Measurements from ENCODE around the gene NAT14.

The NAT14 gene

DNA sequence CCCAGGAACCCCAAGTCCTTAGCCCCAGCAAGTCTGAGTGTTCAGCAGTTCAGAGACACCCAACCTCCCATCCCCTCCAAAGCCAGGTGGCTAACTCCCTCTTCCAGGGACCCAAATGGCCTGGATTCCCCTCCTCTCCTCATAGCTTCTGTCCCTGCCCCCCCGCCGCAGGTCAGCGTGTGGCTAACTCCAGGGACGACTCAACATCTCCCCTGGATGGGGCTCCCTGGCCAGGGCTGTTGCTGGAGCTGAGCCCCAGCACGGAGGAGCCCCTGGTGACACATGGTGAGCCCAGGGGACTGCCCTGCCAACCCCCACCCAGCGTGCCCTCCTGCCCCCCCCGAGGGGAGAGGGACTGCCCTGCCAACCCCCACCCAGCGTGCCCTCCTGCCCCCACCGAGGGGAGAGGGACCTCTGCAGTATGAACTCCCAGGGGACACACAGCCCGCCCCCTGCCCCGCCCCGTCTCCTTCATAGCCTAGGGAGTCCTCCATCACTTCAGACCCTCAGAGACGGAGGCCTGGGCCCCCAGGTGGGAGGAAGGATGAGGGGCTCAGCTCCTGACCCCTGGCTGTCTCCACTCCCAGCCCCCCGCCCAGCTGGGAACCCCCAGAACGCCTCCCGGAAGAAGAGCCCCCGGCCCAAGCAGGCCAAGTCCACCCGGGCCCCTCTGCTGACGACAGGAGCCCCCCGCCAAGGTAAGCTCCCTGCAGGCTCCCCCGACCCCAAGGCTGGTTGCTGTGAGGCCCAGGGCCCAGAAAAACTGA, 4.9 kb downstream of the NAT14 start:
- TF ChIP-seq CEBPB (IDR thresholded peaks at IDR 0.05): no peak
- no peak for TF ChIP-seq TCF12 (IDR thresholded peaks at IDR 0.05; ENCODE audit: low read depth)

- TF ChIP-seq TEAD4 (IDR thresholded peaks at IDR 0.05): no peak
- TF ChIP-seq TAF1 (IDR thresholded peaks at IDR 0.05; ENCODE audit: low read depth): no peak
- TF ChIP-seq, protein P1, sequence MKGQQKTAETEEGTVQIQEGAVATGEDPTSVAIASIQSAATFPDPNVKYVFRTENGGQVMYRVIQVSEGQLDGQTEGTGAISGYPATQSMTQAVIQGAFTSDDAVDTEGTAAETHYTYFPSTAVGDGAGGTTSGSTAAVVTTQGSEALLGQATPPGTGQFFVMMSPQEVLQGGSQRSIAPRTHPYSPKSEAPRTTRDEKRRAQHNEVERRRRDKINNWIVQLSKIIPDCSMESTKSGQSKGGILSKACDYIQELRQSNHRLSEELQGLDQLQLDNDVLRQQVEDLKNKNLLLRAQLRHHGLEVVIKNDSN (IDR thresholded peaks at IDR 0.05): no peak
- no peak for TF ChIP-seq TCF12 (IDR thresholded peaks at IDR 0.05; ENCODE audit: low read depth)
- no peak for TF ChIP-seq FOXM1 (IDR thresholded peaks at IDR 0.05; ENCODE audit: borderline replicate concordance, low read depth)
- no peak for TF ChIP-seq CREB1 (IDR thresholded peaks at IDR 0.05; ENCODE audit: low read depth)
- no peak for TF ChIP-seq YY1 (IDR thresholded peaks at IDR 0.05; ENCODE audit: low read depth)
- no peak for TF ChIP-seq RAD21 (IDR thresholded peaks at IDR 0.05; ENCODE audit: low read depth)
- TF ChIP-seq CEBPB (IDR thresholded peaks at IDR 0.05): no peak
- no peak for TF ChIP-seq ZBTB7A (IDR thresholded peaks at IDR 0.05; ENCODE audit: low read depth)
Measured at GRCh38 chr19:55490478-55491432, 5.8 kb downstream of the NAT14 start.

DNA sequence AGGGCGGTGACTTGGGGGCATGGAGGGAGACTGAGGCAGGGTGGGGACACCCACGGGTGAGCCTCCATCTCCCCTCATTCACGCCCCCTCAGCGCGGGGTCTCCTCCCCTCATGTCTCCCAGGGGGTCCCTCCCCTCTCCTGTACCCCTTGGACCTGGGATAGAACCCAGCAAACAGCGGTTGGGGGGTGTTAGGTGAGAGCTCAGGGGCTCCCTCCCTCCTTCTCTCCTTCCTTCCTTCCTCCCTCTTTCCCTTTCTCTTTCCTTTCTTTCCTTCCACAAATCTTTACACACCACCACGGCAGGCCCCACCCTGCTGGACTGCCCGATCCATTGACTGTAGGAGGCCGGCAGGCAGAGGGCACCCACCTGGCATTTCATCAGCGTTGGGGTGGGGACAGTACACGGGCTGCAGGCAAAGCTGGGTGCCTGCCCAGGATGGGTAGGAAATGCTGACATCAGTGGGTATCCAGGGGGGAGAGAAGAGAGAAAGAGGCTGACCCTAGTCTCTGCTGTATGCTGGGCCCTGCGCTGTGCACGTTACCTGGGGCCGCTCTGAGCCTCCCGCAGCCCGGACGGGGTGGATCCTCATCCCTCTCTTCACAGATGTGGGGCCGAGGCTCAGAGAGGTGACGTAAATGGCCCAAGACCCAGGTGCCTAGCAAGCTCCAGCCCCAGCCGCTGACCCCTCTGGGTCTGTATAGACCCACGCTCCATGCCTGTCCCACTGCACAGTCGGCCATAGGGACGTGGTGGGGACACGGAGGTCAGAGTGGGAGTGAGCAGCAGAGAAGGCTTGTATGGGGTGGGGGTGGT, 6.8 kb downstream of the NAT14 start:
- TF ChIP-seq RAD21 (IDR thresholded peaks at IDR 0.05; ENCODE audit: low read depth) (no peak), TAF1 (IDR thresholded peaks at IDR 0.05; ENCODE audit: low read depth) (no peak), MAX (IDR thresholded peaks at IDR 0.05) (no peak), FOXM1 (IDR thresholded peaks at IDR 0.05; ENCODE audit: borderline replicate concordance, low read depth) (no peak), EP300 (IDR thresholded peaks at IDR 0.05; ENCODE audit: borderline replicate concordance) (no peak), CREB1 (IDR thresholded peaks at IDR 0.05; ENCODE audit: low read depth) (no peak), TCF12 (IDR thresholded peaks at IDR 0.05; ENCODE audit: low read depth) (no peak), YY1 (IDR thresholded peaks at IDR 0.05; ENCODE audit: low read depth) (no peak), TEAD4 (IDR thresholded peaks at IDR 0.05) (no peak), REST (IDR thresholded peaks at IDR 0.05; ENCODE audit: low read depth) (no peak), CEBPB (IDR thresholded peaks at IDR 0.05) (no peak), ZBTB7A (IDR thresholded peaks at IDR 0.05; ENCODE audit: low read depth) (no peak), NFIC (IDR thresholded peaks at IDR 0.05) (no peak), EGR1 (IDR thresholded peaks at IDR 0.05) (no peak)
- TF ChIP-seq, protein P1 (IDR thresholded peaks at IDR 0.05): no peak

DNA sequence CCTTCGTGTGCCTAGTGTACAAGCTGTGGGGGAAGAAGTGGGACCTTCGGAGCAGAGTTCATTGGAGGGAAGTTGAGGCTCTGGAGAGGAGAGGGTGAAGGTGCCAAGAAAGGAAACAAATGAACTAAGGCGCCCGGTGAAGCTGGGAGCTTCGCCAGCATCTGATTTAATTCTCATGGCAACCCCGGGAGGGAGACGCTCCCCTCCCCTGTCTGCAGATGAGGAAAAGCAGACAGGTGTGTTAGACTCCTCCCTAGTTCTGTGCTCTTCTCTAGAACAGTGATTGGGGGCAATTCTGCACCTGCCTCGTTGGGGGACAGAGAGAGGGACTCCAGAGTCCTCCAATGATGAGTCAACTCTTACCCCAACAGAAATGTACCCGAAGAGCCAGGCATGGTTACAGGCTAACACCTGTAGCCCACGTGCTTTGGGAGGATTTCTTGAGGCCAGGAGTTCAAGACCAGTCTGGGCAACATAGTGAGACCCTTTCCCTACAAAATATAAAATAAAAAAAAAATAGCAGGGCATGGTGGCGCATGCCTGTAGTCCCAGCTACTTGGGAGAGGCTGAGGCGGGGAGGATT, 7.5 kb downstream of the NAT14 start:
- no peak for TF ChIP-seq FOXM1 (IDR thresholded peaks at IDR 0.05; ENCODE audit: borderline replicate concordance, low read depth)
- TF ChIP-seq YY1 (IDR thresholded peaks at IDR 0.05; ENCODE audit: low read depth): no peak
- TF ChIP-seq CEBPB (IDR thresholded peaks at IDR 0.05): no peak
- no peak for TF ChIP-seq TCF12 (IDR thresholded peaks at IDR 0.05; ENCODE audit: low read depth)
- TF ChIP-seq ZBTB7A (IDR thresholded peaks at IDR 0.05; ENCODE audit: low read depth): no peak
- no peak for TF ChIP-seq MAX (IDR thresholded peaks at IDR 0.05)
- TF ChIP-seq CREB1 (IDR thresholded peaks at IDR 0.05; ENCODE audit: low read depth): no peak
- TF ChIP-seq, protein P1 (IDR thresholded peaks at IDR 0.05): no peak
- no peak for TF ChIP-seq RAD21 (IDR thresholded peaks at IDR 0.05; ENCODE audit: low read depth)
- TF ChIP-seq REST (IDR thresholded peaks at IDR 0.05; ENCODE audit: low read depth): no peak
- TF ChIP-seq TEAD4 (IDR thresholded peaks at IDR 0.05): no peak
- TF ChIP-seq TAF1 (IDR thresholded peaks at IDR 0.05; ENCODE audit: low read depth): no peak
- no peak for TF ChIP-seq EP300 (IDR thresholded peaks at IDR 0.05; ENCODE audit: borderline replicate concordance)
- TF ChIP-seq NFIC (IDR thresholded peaks at IDR 0.05): no peak
- no peak for TF ChIP-seq EGR1 (IDR thresholded peaks at IDR 0.05)

All from Ishikawa (cell line).